Activated T-cell treated with anti-CD3 and anti-CD28 coated beads, Interleukin-2, amount 50 U/mL, for 48 hours (primary cell): ENCODE measurements around the gene SLC45A1.

Source experiments
- DNase-seq, 2 experiments: peaks; one replicate each; pipeline ENCODE4 v3.0.0-alpha.2; 2020

The SLC45A1 gene

DNA sequence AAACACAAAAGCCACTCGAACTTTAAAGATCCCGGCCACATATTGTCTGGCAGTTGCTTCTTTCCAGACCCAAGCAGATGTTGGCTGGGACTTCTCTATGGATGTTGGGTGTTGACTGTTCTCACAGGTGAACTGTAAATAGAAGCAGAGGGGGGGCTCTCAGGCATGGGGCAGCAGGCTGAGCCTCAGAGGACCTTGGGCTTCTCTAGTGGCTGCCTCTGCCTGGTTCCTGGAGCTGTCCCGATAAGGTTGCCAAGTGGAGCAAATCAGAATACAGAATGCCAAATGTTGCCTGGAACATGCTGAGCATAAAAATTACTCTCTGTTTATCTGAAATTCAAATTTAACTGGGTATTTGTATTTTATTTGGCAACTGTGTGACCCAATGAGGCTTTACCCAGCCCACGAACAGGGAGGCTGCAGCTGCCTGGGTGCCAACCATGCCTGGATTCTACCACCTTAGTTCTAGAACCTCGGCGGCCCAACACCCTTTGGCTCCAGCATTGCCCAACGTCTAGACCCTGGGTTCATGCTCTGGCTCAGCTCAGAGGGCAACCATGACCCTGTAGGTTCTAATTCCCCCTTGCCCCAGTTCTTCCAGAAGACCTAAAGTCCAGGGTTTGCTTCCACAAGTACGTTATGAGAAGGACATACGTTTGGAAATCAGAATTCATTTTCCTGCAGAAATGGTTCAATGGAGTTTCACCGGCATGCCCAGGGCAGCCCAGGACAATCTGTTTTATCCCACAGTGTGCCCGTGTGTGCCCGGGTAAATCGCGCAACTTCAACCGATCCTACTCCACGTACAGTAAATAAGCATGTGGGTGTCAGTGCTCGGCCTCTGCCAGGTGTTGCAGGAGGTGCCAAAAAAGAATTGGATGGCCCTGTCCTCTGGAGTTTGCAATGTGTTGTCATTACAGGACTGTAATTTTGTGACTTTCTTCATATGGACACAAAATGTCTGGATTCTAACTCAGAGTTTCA, 5.4 kb upstream of the SLC45A1 start:
- no peak for DNase-seq

DNA sequence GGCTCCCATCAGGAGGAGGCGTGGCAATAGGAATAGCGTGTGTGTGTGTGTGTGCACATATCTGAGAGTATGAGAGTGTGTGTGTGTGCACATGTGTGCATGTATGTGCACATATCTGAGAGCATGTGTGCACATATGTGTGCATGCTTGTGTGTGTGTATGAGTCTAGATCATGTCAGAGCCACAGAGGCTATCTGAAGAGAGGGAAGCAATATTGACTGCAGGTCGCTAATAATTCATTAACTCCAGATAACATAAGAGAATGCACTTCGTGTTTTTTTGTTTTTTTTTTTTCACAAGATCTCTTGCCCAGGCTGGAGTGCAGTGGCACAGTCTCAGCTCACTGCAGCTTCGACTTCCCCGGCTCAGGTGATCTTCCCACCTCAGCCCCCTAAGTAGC, 4.7 kb upstream of the SLC45A1 start:
- no peak for DNase-seq

DNA sequence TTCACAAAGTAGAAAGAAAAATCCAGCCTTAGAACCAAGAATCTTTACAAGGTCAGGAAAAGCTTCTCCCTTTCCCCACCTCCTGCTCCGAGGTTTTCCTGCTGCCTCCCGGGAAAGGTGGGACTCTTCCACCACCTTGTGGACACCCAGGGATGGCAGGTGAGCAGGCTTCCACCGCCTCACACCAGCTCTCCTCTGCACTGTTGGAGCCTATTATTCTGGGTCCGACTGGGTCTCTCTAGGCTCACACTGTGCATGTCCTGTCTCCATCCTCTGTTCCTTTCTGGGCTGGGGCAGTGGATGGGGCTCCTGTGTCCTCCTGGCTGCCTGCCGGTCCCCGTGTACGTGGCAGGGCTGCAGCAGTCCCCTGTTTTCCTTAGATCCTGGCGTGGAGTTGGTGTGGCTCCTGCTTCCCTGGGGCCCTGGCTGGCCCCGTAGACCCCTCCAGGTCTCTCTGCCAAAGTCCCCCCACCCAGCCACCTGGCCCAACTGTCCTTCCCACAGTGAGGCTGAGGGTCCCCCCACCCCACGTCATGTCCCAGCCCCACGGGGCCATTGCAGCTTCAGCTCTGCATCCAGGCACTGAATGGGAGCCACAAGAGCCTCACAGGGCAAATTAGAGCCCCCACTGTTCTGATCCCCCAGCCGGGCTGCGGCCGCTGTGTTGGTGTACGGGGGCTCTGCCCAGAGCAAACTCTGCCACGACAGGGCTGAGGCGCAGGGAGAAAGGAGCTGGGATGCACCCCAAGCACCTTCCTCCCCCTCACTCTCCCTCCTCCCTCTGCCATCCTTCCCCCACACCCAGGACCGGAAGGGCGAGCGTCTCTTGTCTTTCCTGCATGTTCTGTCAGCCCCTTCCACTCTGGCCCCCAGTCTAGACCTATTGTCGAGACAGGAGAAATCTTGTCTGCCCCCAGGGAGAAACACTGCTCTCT, 3.3 kb upstream of the SLC45A1 start:
- DNase-seq, result peak; percentile 62 to 70

DNA sequence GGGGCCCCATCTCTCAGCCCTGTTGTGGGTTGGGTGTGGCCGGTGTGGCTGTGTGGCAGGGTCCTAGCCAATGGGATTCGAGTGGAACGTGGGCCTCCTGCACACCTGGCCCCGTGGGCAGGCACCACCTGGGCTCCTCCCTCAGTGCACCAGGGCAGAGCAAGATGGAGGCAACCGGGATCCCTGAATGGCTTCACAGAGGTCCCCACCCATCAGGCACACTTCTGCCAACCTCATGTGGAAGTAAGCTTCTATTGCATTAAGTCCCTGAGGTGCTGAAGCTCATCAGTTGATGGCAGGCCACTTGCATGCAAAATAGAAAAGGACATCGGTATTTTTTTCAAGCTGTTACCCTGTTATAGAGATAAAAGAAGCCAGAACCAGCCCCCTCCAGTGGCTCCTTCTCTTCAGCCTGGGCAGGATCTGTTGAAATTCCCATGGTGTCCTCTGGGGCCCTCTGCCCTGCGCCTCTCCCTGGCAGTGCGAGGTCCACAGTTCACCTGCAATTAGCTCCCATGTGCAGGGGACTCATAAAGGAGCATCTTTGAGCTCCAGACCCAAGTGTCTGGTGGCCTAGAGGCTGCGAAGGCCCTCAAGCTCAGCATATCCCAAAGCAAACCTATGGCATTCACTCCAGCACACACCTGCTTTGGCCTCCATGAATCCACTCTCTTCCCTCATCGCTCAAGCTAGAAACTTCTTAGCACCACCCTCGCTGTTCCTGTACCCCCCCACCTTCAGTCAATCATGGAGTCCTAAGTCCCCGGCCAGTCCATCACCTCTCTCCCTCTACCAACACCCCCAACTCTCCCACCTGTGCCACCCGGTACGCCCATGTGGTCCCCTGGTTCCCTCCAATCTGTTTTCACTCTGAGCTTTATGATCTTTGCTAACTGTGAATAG, 2.1 kb upstream of the SLC45A1 start:
- DNase-seq, result no peak

DNA sequence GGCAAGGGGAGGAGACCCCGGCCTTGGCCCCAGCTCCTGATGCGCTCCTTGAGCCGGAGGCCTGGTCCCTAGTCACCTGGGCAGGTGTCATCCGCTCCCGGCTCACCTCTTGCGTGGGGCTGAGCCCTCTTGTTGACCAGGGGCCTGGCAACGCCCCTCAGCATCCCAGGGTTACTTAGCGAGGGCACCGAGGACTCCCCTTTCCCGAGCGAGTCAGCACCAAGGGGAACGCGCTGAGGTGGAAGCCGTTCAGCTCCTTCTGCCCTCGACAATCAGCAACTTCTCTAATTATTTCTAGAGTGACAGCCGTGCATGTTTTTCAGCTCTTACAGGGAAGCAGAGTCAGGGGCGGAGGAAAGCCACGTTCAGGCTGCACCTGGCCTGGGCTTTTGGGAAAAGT, 522 bp downstream of the SLC45A1 start:
- no peak for DNase-seq

DNA sequence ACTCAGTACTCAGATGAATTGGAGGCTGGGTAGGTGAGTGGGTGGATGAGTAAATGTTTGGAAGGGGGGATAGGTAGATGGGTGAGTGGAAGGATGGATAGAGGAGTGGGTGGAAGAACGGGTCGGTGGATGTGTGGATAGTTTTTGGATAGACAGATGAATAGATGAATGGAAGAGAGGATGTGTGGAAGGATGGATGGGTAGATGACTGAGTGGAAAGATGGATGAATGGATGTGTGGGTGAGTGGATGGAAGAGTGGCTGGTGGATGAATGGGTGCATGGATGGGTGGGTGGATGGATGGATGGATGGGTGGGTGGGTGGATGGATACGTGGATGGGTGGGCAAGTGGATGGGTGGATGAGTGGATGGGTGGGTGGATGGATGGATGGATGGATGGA, 3.7 kb downstream of the SLC45A1 start:
- no peak for DNase-seq

DNA sequence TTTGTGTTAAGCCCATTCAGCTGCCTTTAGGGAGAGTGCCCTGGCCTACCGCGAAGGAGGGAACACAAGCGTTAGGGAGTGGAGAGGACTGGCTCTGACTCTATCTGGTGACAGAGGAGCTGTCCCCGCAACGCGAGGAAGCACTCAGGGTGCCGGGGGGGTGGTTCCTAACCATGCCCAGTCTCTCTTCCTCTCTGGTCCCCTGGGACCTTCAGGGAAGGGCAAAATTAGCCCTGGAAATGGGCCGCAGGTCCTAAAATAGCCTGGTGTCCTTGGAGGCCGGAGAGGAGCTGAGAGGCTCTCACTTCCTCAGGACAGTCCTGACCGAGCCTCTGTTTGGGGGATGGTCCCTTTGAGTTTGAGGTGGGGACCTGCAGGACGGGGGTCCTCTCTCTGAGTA, 5.8 kb downstream of the SLC45A1 start:
- no peak for DNase-seq

DNA sequence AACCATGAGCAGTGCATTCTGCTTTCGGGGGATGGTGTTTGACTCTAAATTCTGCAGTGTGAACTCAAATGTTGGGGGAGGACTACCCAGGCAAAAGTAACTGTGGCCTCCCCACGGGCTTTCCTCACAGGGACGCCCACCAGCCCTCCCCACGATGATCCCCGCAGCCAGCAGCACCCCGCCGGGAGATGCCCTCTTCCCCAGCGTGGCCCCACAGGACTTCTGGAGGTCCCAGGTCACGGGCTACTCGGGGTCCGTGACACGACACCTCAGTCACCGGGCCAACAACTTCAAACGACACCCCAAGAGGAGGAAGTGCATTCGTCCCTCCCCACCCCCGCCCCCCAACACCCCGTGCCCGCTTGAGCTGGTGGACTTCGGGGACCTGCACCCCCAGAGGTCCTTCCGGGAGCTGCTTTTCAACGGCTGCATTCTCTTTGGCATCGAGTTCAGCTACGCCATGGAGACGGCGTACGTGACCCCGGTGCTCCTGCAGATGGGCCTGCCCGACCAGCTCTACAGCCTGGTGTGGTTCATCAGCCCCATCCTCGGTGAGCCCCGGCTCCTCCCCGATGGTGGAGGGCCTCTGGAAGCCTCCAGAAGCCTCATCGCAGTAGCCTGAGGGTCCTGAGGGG, 6.4 kb downstream of the SLC45A1 start:
- no peak for DNase-seq

DNA sequence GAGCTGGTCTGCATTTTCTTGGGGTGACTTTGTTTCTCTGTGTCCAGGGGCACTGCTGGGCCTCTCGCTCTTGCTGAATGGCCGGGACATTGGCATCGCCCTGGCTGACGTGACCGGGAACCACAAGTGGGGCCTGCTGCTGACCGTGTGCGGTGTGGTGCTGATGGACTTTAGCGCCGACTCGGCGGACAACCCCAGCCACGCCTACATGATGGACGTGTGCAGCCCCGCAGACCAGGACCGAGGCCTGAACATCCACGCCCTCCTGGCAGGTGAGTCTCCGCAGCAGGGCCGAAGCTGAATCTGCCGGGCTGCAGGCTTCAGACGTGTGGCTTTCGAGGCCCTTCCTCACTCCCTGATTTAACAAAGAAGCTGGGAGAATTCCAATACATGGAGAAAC, 7.9 kb downstream of the SLC45A1 start:
- no peak for DNase-seq

DNA sequence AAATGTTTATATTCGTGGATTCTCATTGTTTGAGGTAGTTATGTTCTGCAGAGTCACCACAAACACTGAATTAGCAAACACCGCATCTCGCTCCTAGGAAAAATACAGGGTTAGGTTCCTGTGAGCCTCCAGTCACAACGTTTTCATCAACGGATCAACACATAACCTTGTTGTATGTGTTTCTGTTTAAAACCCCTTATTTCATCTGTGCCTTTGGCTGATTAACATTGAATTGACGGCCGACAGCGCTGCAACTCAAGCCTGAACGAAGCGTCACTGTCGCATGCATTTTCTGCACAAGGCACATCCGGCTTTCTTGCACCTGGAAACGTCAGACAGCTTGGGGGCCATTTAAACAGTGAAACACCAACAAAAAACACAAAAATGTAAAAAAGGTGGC, 8.4 kb downstream of the SLC45A1 start:
- no peak for DNase-seq

DNA sequence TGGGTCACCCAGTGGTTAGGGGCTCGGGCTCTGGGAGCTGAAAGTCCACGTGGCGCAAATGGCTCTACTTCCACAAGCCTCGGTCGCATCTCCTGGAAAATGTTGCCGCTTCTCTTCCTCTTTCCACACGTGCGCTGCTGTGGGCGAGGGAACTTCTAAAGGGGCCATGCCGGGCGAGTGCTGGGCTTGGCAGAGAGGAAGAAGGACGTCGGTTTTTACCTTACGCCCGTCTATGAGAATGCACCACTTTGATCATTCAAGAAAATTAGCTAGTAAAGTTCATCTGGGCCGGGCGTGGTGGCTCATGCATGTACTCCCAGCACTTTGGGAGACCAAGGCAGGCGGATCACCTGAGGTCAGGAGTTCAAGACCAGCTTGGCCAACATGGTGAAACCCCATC, 10.4 kb downstream of the SLC45A1 start:
- no peak for DNase-seq

DNA sequence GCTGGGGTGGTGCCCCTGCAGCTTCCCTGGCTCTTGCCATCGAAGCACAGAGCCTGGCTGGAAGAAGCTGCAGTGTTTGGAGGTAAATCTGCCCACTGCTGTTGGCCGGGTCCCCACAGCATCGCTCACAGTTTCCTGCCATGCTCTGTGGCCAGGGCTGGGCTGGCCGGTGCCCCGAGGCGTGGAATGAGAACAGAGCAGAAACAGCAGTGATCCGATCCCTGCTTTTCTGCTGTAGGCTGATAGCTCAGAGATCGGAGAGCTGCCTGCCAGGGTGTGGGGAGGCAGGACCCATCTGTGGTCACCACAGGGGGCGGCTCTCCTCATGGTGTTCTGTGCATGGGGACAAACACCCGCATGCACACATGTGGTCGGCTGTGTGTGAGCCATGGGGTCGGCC, 11.5 kb downstream of the SLC45A1 start:
- no peak for DNase-seq

DNA sequence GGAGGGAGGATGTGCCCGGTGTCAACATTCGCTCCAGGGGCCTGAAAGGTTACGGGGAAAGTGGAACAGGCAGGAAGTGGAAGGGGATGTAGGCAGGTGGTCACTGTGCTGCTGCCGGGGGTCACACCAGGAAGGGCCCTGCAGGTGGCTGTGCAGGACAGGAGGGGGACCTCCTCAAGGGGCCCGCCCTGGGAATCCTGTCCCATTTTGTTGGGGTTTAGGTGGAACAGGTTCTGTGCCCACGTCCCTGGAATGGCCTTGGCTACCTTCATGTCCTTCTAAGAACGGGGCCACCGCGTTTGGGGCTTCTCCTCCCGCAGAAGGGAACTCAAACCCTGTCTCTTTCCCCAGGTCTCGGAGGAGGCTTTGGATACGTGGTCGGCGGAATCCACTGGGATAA, 11.9 kb downstream of the SLC45A1 start:
- DNase-seq, result no peak

DNA sequence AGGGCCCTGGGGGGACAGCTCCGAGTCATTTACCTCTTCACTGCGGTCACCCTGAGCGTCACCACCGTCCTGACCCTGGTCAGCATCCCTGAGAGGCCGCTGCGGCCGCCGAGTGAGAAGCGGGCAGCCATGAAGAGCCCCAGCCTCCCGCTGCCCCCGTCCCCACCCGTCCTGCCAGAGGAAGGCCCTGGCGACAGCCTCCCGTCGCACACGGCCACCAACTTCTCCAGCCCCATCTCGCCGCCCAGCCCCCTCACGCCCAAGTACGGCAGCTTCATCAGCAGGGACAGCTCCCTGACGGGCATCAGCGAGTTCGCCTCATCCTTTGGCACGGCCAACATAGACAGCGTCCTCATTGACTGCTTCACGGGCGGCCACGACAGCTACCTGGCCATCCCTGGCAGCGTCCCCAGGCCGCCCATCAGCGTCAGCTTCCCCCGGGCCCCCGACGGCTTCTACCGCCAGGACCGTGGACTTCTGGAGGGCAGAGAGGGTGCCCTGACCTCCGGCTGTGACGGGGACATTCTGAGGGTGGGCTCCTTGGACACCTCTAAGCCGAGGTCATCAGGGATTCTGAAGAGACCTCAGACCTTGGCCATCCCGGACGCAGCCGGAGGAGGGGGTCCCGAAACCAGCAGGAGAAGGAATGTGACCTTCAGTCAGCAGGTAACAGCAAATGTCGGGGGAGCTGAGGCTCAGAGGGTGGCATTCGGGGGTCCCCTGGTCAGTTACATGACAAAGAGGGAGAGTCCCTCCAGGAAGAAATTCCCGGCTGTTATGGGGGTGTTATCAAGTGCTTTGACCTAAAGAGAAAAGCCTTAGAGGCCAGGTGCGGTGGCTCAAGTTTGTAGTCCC, 12.6 kb downstream of the SLC45A1 start:
- DNase-seq, result no peak

DNA sequence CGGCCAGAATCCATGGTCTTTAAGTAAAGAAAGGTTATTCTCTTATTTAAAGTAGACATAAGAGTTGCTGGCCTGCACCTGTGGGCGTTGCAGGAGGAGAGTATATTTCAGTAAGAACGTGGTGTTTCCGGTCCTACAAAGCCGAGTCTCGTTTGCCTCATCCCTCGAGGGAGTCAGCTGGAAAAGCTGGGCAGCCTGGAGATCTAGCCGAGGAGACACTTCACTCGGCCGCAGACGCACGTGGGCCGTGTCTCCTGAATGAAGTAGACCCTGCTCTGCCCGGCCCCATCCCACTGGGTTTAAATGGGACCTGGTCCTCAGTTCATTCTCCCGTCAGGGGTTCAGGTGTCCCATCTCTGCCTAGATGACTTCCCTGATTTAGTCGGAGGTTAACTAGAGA, 14.9 kb downstream of the SLC45A1 start:
- no peak for DNase-seq

DNA sequence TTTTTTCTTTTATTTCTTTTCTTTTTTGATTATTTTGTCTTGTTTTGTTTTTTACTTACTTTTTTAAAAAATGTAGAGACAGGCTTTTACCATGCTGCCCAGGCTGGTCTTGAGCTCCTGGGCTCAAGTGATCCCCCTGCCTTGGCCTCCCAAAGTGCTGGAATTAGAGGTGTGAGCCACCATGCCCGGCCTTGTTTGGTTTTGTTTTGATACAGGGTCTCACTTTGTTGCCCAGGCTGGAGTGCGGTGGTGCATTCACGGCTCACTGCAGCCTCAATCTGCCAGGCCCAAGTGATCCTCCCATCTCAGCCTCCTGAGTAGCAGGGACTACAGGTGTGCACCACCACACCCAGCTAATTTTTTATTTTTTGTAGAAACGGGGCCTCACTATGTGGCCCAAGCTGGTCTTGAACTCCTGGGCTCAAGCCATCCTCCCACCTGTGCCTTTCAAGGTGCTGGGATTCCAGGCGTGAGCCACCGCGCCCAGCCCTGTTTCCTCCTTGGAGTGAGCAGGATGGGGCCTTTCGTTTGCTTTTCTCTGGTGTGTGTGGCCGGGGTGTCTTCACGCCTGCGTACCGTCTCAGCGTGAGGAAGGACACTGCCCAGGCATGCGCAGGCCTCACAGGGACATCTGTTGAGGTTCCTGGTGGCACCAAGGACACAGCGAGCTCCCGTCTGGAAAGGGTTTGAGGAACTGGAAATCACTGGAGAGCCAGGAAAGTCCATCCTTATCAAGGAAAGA, 15.5 kb downstream of the SLC45A1 start:
- no peak for DNase-seq

DNA sequence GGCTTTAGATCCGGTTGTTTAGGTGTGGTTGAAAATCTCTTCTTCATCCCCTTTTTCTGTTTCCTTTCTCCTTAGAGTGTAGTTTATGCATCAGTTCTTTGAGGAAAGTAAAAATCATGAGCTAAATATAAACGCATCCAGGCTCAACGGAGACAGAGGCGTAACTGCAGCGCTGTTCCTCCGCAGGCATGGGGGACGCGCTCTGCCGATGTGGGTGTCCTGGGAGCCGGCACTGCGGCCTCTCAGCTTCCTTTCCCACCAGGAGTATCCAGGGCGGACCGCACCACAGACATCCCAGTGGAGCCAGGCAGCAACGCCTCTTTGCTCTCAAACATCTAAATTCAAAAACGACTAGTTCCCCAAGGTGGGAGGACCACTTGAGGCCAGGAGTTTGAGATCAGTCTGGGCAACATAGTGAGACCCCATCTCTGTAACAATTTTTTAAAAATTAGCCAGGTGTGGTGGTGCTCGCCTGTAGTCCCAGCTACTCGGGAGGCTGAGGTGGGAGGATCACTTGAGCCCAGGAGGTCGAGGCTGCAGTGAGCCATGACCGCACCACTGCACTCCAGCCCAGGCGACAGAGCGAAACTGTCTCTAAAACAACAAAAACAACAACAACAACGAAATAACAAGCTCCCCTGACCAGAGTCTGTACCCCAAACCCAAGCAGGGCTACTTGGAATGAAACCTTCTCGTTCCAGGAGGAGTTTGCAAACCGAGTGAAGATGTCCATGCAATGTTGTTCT, 16.4 kb downstream of the SLC45A1 start:
- no peak for DNase-seq

DNA sequence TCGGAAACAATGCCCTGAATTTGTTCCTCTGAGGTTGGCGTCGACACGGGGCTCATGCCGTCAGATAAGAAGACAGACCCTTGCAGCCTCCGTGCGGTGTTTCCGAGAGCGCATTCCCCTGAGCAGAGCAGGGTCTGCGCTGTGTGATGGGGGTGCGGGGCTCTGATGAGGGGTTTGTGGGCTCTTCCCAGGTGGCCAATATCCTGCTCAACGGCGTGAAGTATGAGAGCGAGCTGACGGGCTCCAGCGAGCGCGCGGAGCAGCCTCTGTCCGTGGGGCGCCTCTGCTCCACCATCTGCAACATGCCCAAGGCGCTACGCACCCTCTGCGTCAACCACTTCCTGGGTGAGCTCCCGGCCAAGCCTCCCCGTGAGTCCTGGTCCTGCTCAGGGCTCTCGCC, 17.3 kb downstream of the SLC45A1 start:
- no peak for DNase-seq

DNA sequence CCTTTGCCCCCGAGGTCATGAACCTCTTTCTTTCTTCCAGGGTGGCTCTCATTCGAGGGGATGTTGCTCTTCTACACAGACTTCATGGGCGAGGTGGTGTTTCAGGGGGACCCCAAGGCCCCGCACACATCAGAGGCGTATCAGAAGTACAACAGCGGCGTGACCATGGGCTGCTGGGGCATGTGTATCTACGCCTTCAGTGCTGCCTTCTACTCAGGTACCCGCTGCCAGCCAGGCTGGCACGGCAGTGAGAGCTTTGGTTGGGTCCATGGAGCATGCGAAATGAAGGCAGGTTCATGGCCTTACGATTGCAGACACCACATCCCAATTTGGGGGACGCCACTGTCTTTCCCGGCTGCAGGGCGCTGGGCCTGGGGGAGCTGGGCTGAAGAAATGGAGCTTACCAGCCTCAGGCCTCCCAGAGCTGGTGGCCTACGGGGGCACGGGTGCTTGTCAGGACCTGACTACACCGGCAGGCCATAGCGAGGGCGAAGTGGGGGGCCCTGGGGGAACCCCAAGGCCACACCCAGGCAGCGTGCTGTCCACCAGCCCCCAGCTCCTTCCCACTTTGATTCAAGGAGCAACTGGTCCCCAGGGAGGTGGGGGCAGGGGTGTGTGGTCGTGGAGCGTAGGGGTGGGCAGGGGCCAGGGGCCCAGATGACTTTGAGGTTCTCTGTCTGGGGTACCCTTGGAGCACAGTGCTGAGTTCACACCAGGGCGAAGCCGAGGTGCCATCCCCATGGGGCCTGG, 20.0 kb downstream of the SLC45A1 start:
- DNase-seq, result no peak
